MCF 10A (cell line): ENCODE data around the gene TTC7B. TPM values are rescaled to one million over a fixed set of nuclear protein-coding genes. Genes with fewer than 3 reads are reported as not detected.

Experiments
- BruUV-seq: library from RNA; stranded (reverse); fragments of 400-500 nt; replicated peaks from 2 replicates; lab custom pipeline; 2021; lab: Mats Ljungman, UMichigan
- CTCF ChIA-PET: fragments of 300-600 bp; sonication (Branson Sonifier 250); formaldehyde crosslinking; extraction: SDS; loops from one replicate; lab custom pipeline; 2021; ENCODE audit warnings: antibody characterized with exemption, inconsistent platforms; lab: Yijun Ruan, JAX
- POLR2A ChIA-PET: fragments of 300-600, 350-650 bp; sonication (Branson Sonifier 250); formaldehyde crosslinking; extraction: SDS; loops from one replicate; lab custom pipeline; 2020; ENCODE audit warnings: antibody characterized with exemption, inconsistent platforms; lab: Yijun Ruan, JAX
- DNase-seq: peaks from one replicate; pipeline ENCODE4 v3.0.0-alpha.2; 2018; ENCODE audit not compliant: unreplicated experiment
- H3K27ac Mint-ChIP-seq: one replicate; pipeline ENCODE4 v1.8.0; 2022; ENCODE audit warnings: mild to moderate bottlenecking, low read depth, mixed read lengths; ENCODE audit not compliant: unreplicated experiment
- H3K27me3 Mint-ChIP-seq: one replicate; pipeline ENCODE4 v1.8.0; 2022; ENCODE audit warnings: mixed read lengths; ENCODE audit not compliant: insufficient read depth, unreplicated experiment
- H3K36me3 Mint-ChIP-seq: one replicate; pipeline ENCODE4 v1.8.0; 2022; ENCODE audit warnings: mild to moderate bottlenecking, moderate library complexity, mixed read lengths; ENCODE audit not compliant: insufficient read depth, unreplicated experiment
- H3K4me1 Mint-ChIP-seq: one replicate; pipeline ENCODE4 v1.8.0; 2022; ENCODE audit warnings: mixed read lengths; ENCODE audit not compliant: insufficient read depth, unreplicated experiment
- H3K4me3 Mint-ChIP-seq: one replicate; pipeline ENCODE4 v1.8.0; 2022; ENCODE audit warnings: mild to moderate bottlenecking, moderate library complexity, mixed read lengths; ENCODE audit not compliant: unreplicated experiment
- H3K9me3 Mint-ChIP-seq: one replicate; pipeline ENCODE4 v1.8.0; 2022; ENCODE audit warnings: mixed read lengths; ENCODE audit not compliant: unreplicated experiment
- CTCF ChIP-seq: fragments of 200-600 bp; IDR thresholded peaks from one replicate; pipeline ENCODE4 v1.8.0; 2022; ENCODE audit warnings: antibody characterized with exemption, mild to moderate bottlenecking; ENCODE audit not compliant: unreplicated experiment
- intact Hi-C: fragments of 100-400 bp; cut with micrococcal nuclease; formaldehyde crosslinking; loops from 2 replicates; pipeline ENCODE4 v1.14.1; 2022
- total RNA-seq: library from RNA; stranded (reverse); gene quantifications from 2 replicates; pipeline ENCODE4 v1.2.3, GENCODE V29; 2022

TTC7B gene
- total RNA-seq, 1 experiment from 2014 or later: 31.1 TPM

- H3K27me3 Mint-ChIP-seq: no peaks in the 10 kb centered on the region
- ChIA-PET CTCF (interaction anchor here (0.7 to 1.0 kb wide), 2 partner anchors 27 to 179 kb away, joined by 3 to 4 read pairs; no protein-coding TSS in a partner anchor), POLR2A (no interaction called here)
- H3K4me1 Mint-ChIP-seq: no peaks in the 10 kb centered on the region
- no peak for DNase-seq
- no peak for TF ChIP-seq CTCF
- no peaks in the 10 kb centered on the region for H3K36me3 Mint-ChIP-seq
- no peak overlapping the region for H3K4me3 Mint-ChIP-seq
- BruUV-seq: no TSS peak
- no peaks in the 10 kb centered on the region for H3K9me3 Mint-ChIP-seq
- H3K27ac Mint-ChIP-seq: no peak overlapping the region
- intact Hi-C loops: no loop called here
These were observed 237.1 kb downstream of the TTC7B start for GRCh38 chr14:90579088-90579487.

GRCh38 chr14:90578283-90578985, 237.8 kb downstream of the TTC7B start:
- intact Hi-C loops: no loop called here
- H3K27me3 Mint-ChIP-seq: no peaks in the 10 kb centered on the region
- H3K4me3 Mint-ChIP-seq: no peak overlapping the region
- DNase-seq: no peak
- no TSS peak for BruUV-seq
- H3K36me3 Mint-ChIP-seq: no peaks in the 10 kb centered on the region
- ChIA-PET POLR2A (no interaction called here), CTCF (interaction anchor here (0.6 to 0.7 kb wide), 2 partner anchors 26 to 602 kb away, joined by 3 read pairs; no protein-coding TSS in a partner anchor)
- no peak overlapping the region for H3K27ac Mint-ChIP-seq
- no peak for TF ChIP-seq CTCF
- H3K4me1 Mint-ChIP-seq: no peaks in the 10 kb centered on the region
- H3K9me3 Mint-ChIP-seq: no peaks in the 10 kb centered on the region

GRCh38 chr14:90577661-90578282, 238.5 kb downstream of the TTC7B start:
- no peaks in the 10 kb centered on the region for H3K27me3 Mint-ChIP-seq
- ChIA-PET CTCF (interaction anchor here (0.6 kb wide), 1 partner anchor 601 kb away, joined by 3 read pairs; no protein-coding TSS in a partner anchor), POLR2A (no interaction called here)
- no peaks in the 10 kb centered on the region for H3K9me3 Mint-ChIP-seq
- H3K27ac Mint-ChIP-seq: no peak overlapping the region
- no peaks in the 10 kb centered on the region for H3K4me1 Mint-ChIP-seq
- H3K36me3 Mint-ChIP-seq: no peaks in the 10 kb centered on the region
- no TSS peak for BruUV-seq
- no peak for DNase-seq
- intact Hi-C loops: no loop called here
- no peak for TF ChIP-seq CTCF
- no peak overlapping the region for H3K4me3 Mint-ChIP-seq

- no peak overlapping the region for H3K4me3 Mint-ChIP-seq
- intact Hi-C loops: no loop called here
- ChIA-PET POLR2A (no interaction called here), CTCF (no interaction called here)
- DNase-seq: no peak
- H3K4me1 Mint-ChIP-seq: no peaks in the 10 kb centered on the region
- H3K27ac Mint-ChIP-seq: no peak overlapping the region
- no peaks in the 10 kb centered on the region for H3K27me3 Mint-ChIP-seq
- no peaks in the 10 kb centered on the region for H3K9me3 Mint-ChIP-seq
- H3K36me3 Mint-ChIP-seq: no peaks in the 10 kb centered on the region
- TF ChIP-seq CTCF: no peak
- no TSS peak for BruUV-seq
These were observed 239.1 kb downstream of the TTC7B start for GRCh38 chr14:90576981-90577660.
